Gastroesophageal sphincter (tissue), 4 donors: Measurements from ENCODE around the gene OSGIN1. TPM values are rescaled to one million over a fixed set of nuclear protein-coding genes. Genes with fewer than 3 reads are reported as not detected.

Experiments used
- ATAC-seq: fragments of 150-250 bp; one replicate; pipeline ENCODE4 v1.9.1; 2016; ENCODE audit warnings: mild to moderate bottlenecking, moderate library complexity
- H3K27ac ChIP-seq, 4 donors: fragments of 200-600 bp; sonication (generic) in 3 of 4; 1 replicate in 3 of 4; 2 replicates in 1 of 4; pipeline ENCODE4 v1.5.1; 2016 to 2019
- H3K27me3 ChIP-seq: fragments of 200-600 bp; sonication (generic); one replicate; pipeline ENCODE4 v1.5.1; 2019
- H3K36me3 ChIP-seq, 2 donors: fragments of 200-600 bp; sonication (generic); one replicate each; pipeline ENCODE4 v1.5.1; 2019; ENCODE audit warnings: control low read depth in 1 of 2
- H3K4me1 ChIP-seq, 3 donors: fragments of 200-600 bp; sonication (generic); 1 replicate in 2 of 3; 2 replicates in 1 of 3; pipeline ENCODE4 v1.5.1; 2016 to 2019; ENCODE audit warnings: control low read depth in 2 of 3
- H3K4me3 ChIP-seq, 2 donors: fragments of 200-600 bp; sonication (generic); one replicate each; pipeline ENCODE4 v1.5.1; 2019; ENCODE audit warnings: mild to moderate bottlenecking in 1 of 2, moderate library complexity in 1 of 2
- H3K9me3 ChIP-seq, 3 donors: fragments of 200-600 bp; sonication (generic); one replicate each; pipeline ENCODE4 v1.5.1; 2017 to 2019; ENCODE audit warnings: control low read depth in 2 of 3
- EP300 ChIP-seq: sonication (generic); formaldehyde crosslinking; IDR thresholded peaks from one replicate; pipeline ENCODE4 v1.6.1; 2017; ENCODE audit warnings: antibody characterized with exemption, mild to moderate bottlenecking
- POLR2A ChIP-seq, 2 donors: fragments of 450-650 bp; IDR thresholded peaks; one replicate each; pipeline ENCODE4 v1.6.1; 2017; ENCODE audit warnings: antibody characterized with exemption in 2 of 2, mild to moderate bottlenecking in 2 of 2, moderate library complexity in 1 of 2
- POLR2AphosphoS5 ChIP-seq: sonication (generic); formaldehyde crosslinking; IDR thresholded peaks from one replicate; pipeline ENCODE4 v1.6.1; 2017; ENCODE audit warnings: antibody characterized with exemption
- WGBS, 2 donors: methylation state at CpG; one replicate each; pipeline ENCODE4 v1.1.5; 2018; ENCODE audit warnings: low coverage in 1 of 2; 5-methylcytosine and 5-hydroxymethylcytosine counted together
- total RNA-seq, 4 donors: library from RNA; depleted of rRNA; stranded (reverse); fragments of >200 nt; gene quantifications; one replicate each; pipeline ENCODE4 v1.1.0, GENCODE V29; 2016
- TF ChIP-seq, protein P1 (sequence below), 4 experiments: fragments of 200-600 bp in 2 of 4; fragments of 450-650 bp in 2 of 4; sonication (generic) in 1 of 4; IDR thresholded peaks; one replicate each; pipeline ENCODE4 v1.5.1; 2017 to 2019; ENCODE audit warnings: antibody characterized with exemption in 4 of 4, mild to moderate bottlenecking in 2 of 4, moderate library complexity in 2 of 4

Gene OSGIN1
- total RNA-seq, 4 donors from 2014 or later: 7.9 to 12.5 (median 9.4) TPM

DNA sequence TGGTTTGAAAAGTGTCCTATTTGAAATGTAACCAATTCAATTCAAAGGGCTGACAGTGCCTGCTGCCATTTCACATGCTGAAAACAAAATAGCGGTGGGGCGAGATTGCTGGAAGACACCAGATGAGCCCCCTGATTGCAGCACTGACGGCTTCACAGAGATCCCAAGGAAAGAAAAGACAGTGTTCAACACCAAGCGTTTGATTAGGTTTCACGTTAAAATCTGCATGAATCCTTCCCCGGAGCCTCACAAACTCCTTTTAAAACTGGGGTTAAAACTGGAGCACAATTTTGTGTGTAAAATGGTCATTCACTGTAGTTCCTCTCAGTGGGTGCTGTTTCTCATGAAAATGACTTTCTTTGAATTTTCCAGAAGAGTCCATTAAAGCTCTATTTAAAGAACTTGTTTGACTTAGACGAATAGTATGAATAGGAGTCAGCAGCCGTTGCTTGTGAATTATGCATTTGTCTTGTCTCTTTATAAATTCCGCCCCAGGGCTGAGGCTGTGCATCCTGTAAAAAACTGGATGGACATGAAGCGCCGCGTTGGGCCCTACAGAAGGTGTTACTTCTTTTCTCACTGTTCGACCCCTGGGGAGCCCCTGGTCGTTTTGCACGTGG lies 45.3 kb upstream of the OSGIN1 start:
- Histone ChIP-seq H3K9me3 (no peaks in the 10 kb centered on the region), H3K36me3 (peaks cover 0 to 61% of the 10 kb centered on the region in 2 donors), H3K4me3 (no peak overlapping the region), H3K4me1 (peaks cover 0 to 35% (median 10%) of the 10 kb centered on the region in 3 donors), H3K27ac (peak overlapping the region in 2 of 4 donors; percentile 15 to 40), H3K27me3 (no peaks in the 10 kb centered on the region)
- WGBS, 2 donors: 49 to 70% methylated on average over 14 to 15 of the region's 15 CpGs
- ATAC-seq: no peak
- TF ChIP-seq, protein P1, sequence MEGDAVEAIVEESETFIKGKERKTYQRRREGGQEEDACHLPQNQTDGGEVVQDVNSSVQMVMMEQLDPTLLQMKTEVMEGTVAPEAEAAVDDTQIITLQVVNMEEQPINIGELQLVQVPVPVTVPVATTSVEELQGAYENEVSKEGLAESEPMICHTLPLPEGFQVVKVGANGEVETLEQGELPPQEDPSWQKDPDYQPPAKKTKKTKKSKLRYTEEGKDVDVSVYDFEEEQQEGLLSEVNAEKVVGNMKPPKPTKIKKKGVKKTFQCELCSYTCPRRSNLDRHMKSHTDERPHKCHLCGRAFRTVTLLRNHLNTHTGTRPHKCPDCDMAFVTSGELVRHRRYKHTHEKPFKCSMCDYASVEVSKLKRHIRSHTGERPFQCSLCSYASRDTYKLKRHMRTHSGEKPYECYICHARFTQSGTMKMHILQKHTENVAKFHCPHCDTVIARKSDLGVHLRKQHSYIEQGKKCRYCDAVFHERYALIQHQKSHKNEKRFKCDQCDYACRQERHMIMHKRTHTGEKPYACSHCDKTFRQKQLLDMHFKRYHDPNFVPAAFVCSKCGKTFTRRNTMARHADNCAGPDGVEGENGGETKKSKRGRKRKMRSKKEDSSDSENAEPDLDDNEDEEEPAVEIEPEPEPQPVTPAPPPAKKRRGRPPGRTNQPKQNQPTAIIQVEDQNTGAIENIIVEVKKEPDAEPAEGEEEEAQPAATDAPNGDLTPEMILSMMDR (IDR thresholded peaks at IDR 0.05): no peak
- TF ChIP-seq POLR2A (IDR thresholded peaks at IDR 0.05): no peak

DNA sequence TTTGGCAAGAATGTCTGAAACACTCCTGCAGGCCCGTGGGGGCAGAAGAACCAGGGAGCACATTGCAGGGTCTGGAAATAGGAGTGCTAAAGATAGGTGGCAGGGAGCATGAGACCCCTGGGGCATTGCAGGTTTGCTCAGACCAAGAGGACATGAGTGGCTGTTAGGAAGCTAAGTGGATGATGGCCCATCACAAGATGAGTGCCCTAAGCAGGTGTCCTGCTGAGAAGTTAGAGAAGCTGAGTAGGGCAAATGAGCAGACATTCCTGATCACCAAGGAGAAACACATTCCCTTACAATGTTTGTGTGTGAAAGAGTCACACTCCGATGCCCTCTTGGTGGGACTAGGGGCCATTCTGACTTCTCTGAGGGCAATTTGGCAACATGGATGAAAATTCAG lies 44.2 kb upstream of the OSGIN1 start:
- Histone ChIP-seq H3K27me3 (no peaks in the 10 kb centered on the region), H3K27ac (no peak overlapping the region), H3K9me3 (no peaks in the 10 kb centered on the region), H3K36me3 (peaks cover 0 to 70% of the 10 kb centered on the region in 2 donors), H3K4me3 (no peak overlapping the region), H3K4me1 (peaks cover 0 to 32% (median 5%) of the 10 kb centered on the region in 3 donors)
- ATAC-seq: no peak
- WGBS, 2 donors: 86 to 90% methylated on average over 1 to 2 of the region's 2 CpGs
- TF ChIP-seq, protein P1 (IDR thresholded peaks at IDR 0.05): no peak
- TF ChIP-seq EP300: no peak
- TF ChIP-seq POLR2A (IDR thresholded peaks at IDR 0.05): no peak
- no peak for TF ChIP-seq POLR2AphosphoS5

DNA sequence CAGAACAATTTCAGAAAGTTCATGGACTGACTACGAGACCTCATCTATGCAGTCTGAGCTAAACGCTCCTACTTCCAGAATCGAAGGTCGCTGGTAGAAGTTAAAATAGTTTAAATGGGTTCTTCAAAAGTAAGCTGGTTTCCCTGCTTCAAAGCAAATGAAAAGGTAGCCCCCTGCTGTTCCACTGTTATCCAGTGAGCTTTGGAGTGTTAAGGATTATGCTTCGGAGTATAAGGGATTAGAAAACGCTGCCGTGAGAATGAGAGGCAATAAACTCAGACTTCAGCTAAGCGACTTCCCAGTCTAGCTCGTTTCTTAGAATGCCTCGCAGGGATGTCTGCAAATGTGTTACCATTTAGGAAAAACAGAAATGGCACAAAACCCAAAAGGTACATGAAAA lies 41.8 kb upstream of the OSGIN1 start:
- no peak for ATAC-seq
- H3K27me3 ChIP-seq: no peaks in the 10 kb centered on the region
- H3K4me3 ChIP-seq: no peak overlapping the region
- 86 to 90% methylated on average over 5 to 10 of the region's 10 CpGs for WGBS, 2 donors
- peaks cover 0 to 95% of the 10 kb centered on the region in 2 donors for H3K36me3 ChIP-seq
- no peaks in the 10 kb centered on the region for H3K9me3 ChIP-seq
- H3K27ac ChIP-seq: no peak overlapping the region
- H3K4me1 ChIP-seq: peaks cover 0 to 21% (median 0%) of the 10 kb centered on the region in 3 donors
- TF ChIP-seq EP300 (no peak), POLR2AphosphoS5 (no peak), POLR2A (IDR thresholded peaks at IDR 0.05) (no peak)
- TF ChIP-seq, protein P1 (IDR thresholded peaks at IDR 0.05): no peak

DNA sequence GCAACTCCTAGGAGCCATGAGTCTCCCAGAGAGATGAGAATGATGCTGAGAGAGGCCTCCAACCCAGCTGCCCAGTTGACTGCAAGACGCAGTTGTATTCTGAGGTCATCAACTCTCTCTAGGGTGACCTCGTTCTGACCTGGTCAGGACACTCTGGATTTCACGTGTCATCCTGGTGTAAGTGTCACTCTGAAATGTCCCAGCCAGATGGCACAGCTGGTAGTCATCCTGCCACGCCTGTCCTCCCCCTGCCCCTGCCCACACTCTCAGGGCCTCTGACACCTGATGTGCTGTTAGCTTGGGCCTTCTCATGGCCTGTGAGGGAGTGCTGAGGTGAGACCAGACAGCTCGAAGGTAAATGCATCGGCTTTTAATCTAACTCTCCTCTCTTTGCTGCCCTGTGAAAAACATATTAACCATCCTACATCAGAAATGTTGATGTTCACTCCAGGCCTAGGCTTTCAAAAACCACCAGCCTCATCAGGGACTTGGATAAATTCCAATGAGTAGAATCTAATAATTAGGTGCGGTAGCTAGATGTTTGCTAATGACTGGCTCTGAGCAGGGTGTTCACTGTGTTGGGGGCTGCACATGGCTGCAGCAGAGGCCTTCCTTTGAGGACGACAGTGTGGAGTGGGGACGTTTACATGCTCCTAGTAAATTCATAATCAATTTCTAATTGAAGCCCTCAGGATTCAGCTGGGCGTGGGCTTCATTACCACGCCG lies 40.4 kb upstream of the OSGIN1 start:
- TF ChIP-seq, protein P1 (IDR thresholded peaks at IDR 0.05): no peak
- no peak for TF ChIP-seq POLR2AphosphoS5
- no peak for TF ChIP-seq EP300
- no peak for TF ChIP-seq POLR2A (IDR thresholded peaks at IDR 0.05)
- peaks cover 0 to 97% of the 10 kb centered on the region in 2 donors for H3K36me3 ChIP-seq

More for the DNA sequence above, 40.4 kb upstream of the OSGIN1 start:
- Histone ChIP-seq H3K27me3 (no peaks in the 10 kb centered on the region), H3K27ac (peak overlapping the region in 3 of 4 donors; percentile 72 to 78 (median 77)), H3K4me1 (peaks cover 0 to 18% (median 0%) of the 10 kb centered on the region in 3 donors), H3K4me3 (no peak overlapping the region), H3K9me3 (no peaks in the 10 kb centered on the region)
- no peak for ATAC-seq
- WGBS, 2 donors: 30 to 83% methylated on average over 2 to 7 of the region's 12 CpGs
